DOHH2 (cell line): ENCODE data around the gene EYA2.

Experiments
- H3F3A ChIP-seq: fragments of 200-600 bp; sonication (generic), shearing (Covaris generic); 2 replicates; pipeline ENCODE4 v1.6.0; 2016; ENCODE audit warnings: antibody characterized with exemption, mild to moderate bottlenecking; ENCODE audit not compliant: control insufficient read depth, insufficient read depth
- H3K27ac ChIP-seq: fragments of 200-600 bp; sonication (generic); 2 replicates; pipeline ENCODE4 v1.5.1; 2014; ENCODE audit warnings: low read depth, mild to moderate bottlenecking, low read length, moderate library complexity
- H3K27me3 ChIP-seq: fragments of 200-600 bp; sonication (generic); 2 replicates; pipeline ENCODE4 v1.6.1; 2014; ENCODE audit warnings: mild to moderate bottlenecking, low read length, mixed read lengths; ENCODE audit not compliant: control insufficient read depth
- H3K36me3 ChIP-seq: fragments of 200-600 bp; sonication (generic); 2 replicates; pipeline ENCODE4 v1.6.1; 2014; ENCODE audit warnings: mild to moderate bottlenecking, low read length, moderate library complexity, mixed read lengths; ENCODE audit not compliant: control insufficient read depth
- H3K4me1 ChIP-seq: fragments of 200-600 bp; sonication (generic); 2 replicates; pipeline ENCODE4 v1.6.1; 2014; ENCODE audit warnings: mild to moderate bottlenecking, low read length, mixed read lengths; ENCODE audit not compliant: control insufficient read depth
- H3K4me2 ChIP-seq: fragments of 200-600 bp; sonication (generic); 2 replicates; pipeline ENCODE4 v1.6.0; 2014; ENCODE audit warnings: mild to moderate bottlenecking, low read length, moderate library complexity
- H3K4me3 ChIP-seq: fragments of 200-600 bp; sonication (generic); 2 replicates; pipeline ENCODE4 v1.5.1; 2014; ENCODE audit warnings: mild to moderate bottlenecking, low read length, mixed read lengths
- H3K79me2 ChIP-seq: fragments of 200-600 bp; sonication (generic); 2 replicates; pipeline ENCODE4 v1.6.1; 2014; ENCODE audit warnings: mild to moderate bottlenecking, low read length, mixed read lengths; ENCODE audit not compliant: control insufficient read depth
- H3K9me2 ChIP-seq: fragments of 200-600 bp; sonication (generic); replicated peaks from 2 replicates; pipeline ENCODE4 v1.6.1; 2014; ENCODE audit warnings: mild to moderate bottlenecking, low read length, mixed read lengths; ENCODE audit not compliant: control insufficient read depth
- H3K9me3 ChIP-seq: fragments of 200-600 bp; sonication (generic); 2 replicates; pipeline ENCODE4 v1.6.1; 2014; ENCODE audit warnings: antibody characterized with exemption, low read length, mixed read lengths; ENCODE audit not compliant: control insufficient read depth, insufficient read depth
- H4K20me1 ChIP-seq: fragments of 200-600 bp; sonication (generic); 2 replicates; pipeline ENCODE4 v1.6.0; 2014; ENCODE audit warnings: low read depth, mild to moderate bottlenecking, antibody characterized with exemption, low read length, moderate library complexity; ENCODE audit not compliant: control insufficient read depth, insufficient read depth
- EZH2phosphoT487 ChIP-seq: fragments of 200-600 bp; sonication (generic); IDR thresholded peaks from 2 replicates; pipeline ENCODE4 v1.6.1; 2017; ENCODE audit warnings: borderline replicate concordance, mild to moderate bottlenecking, antibody characterized with exemption, low read length, moderate library complexity, mixed read lengths
- TF ChIP-seq, protein P1 (sequence below): fragments of 200-600 bp; sonication (generic); IDR thresholded peaks from one replicate; pipeline ENCODE4 v1.5.1; 2014; ENCODE audit warnings: antibody characterized with exemption, mild to moderate bottlenecking, low read depth, low read length; ENCODE audit not compliant: poor library complexity, severe bottlenecking

Gene EYA2

GRCh38 chr20:47227119-47227518 is 332.5 kb downstream of the EYA2 start:
- H3K36me3 ChIP-seq = peaks cover 81% of the 10 kb centered on the region
- H3K9me3 ChIP-seq = no peaks in the 10 kb centered on the region
- H3F3A ChIP-seq = peaks cover 5% of the 10 kb centered on the region; the same call in 1 of the 2 replicates
- no peak for TF ChIP-seq EZH2phosphoT487
- H3K4me1 ChIP-seq = peaks cover 13% of the 10 kb centered on the region
- no peak overlapping the region for H3K4me3 ChIP-seq
- H3K9me2 ChIP-seq = no peaks in the 10 kb centered on the region
- H3K79me2 ChIP-seq = no peaks in the 10 kb centered on the region
- no peak overlapping the region for H3K4me2 ChIP-seq
- H3K27ac ChIP-seq = no peak overlapping the region
- H4K20me1 ChIP-seq = no peaks in the 10 kb centered on the region
- no peaks in the 10 kb centered on the region for H3K27me3 ChIP-seq

GRCh38 chr20:47227576-47227975 is 332.9 kb downstream of the EYA2 start:
- Histone ChIP-seq H3K79me2 (no peaks in the 10 kb centered on the region), H3K4me1 (peaks cover 9% of the 10 kb centered on the region), H3K4me2 (no peak overlapping the region), H4K20me1 (no peaks in the 10 kb centered on the region), H3K9me3 (no peaks in the 10 kb centered on the region), H3K27ac (no peak overlapping the region), H3K27me3 (no peaks in the 10 kb centered on the region), H3K36me3 (peaks cover 76% of the 10 kb centered on the region), H3K4me3 (no peak overlapping the region), H3K9me2 (no peaks in the 10 kb centered on the region), H3F3A (peaks cover 4% of the 10 kb centered on the region; the same call in 1 of the 2 replicates)
- TF ChIP-seq, protein P1, sequence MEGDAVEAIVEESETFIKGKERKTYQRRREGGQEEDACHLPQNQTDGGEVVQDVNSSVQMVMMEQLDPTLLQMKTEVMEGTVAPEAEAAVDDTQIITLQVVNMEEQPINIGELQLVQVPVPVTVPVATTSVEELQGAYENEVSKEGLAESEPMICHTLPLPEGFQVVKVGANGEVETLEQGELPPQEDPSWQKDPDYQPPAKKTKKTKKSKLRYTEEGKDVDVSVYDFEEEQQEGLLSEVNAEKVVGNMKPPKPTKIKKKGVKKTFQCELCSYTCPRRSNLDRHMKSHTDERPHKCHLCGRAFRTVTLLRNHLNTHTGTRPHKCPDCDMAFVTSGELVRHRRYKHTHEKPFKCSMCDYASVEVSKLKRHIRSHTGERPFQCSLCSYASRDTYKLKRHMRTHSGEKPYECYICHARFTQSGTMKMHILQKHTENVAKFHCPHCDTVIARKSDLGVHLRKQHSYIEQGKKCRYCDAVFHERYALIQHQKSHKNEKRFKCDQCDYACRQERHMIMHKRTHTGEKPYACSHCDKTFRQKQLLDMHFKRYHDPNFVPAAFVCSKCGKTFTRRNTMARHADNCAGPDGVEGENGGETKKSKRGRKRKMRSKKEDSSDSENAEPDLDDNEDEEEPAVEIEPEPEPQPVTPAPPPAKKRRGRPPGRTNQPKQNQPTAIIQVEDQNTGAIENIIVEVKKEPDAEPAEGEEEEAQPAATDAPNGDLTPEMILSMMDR = no peak
- TF ChIP-seq EZH2phosphoT487 = no peak

- Histone ChIP-seq H3F3A (no peaks in the 10 kb centered on the region), H3K4me3 (no peak overlapping the region), H3K36me3 (peaks cover 74% of the 10 kb centered on the region), H3K9me2 (no peaks in the 10 kb centered on the region), H3K9me3 (no peaks in the 10 kb centered on the region), H3K79me2 (no peaks in the 10 kb centered on the region), H3K4me2 (no peak overlapping the region), H3K27me3 (no peaks in the 10 kb centered on the region), H4K20me1 (no peaks in the 10 kb centered on the region), H3K27ac (no peak overlapping the region), H3K4me1 (peaks cover 3% of the 10 kb centered on the region; the same call in 1 of the 2 replicates)
- TF ChIP-seq, protein P1 = no peak
- TF ChIP-seq EZH2phosphoT487 = no peak
These were observed 334.0 kb downstream of the EYA2 start for GRCh38 chr20:47228654-47229053.

- H3K4me1 ChIP-seq = no peaks in the 10 kb centered on the region
- no peak overlapping the region for H3K27ac ChIP-seq
- peaks cover 79% of the 10 kb centered on the region for H3K36me3 ChIP-seq
These were observed 336.2 kb downstream of the EYA2 start for GRCh38 chr20:47230811-47231256.

More at GRCh38 chr20:47230811-47231256, 336.2 kb downstream of the EYA2 start:
- TF ChIP-seq, protein P1 = no peak
- no peak for TF ChIP-seq EZH2phosphoT487
- Histone ChIP-seq H3K9me2 (no peaks in the 10 kb centered on the region), H3K4me3 (no peak overlapping the region), H3K27me3 (no peaks in the 10 kb centered on the region), H3K4me2 (no peak overlapping the region), H3F3A (no peaks in the 10 kb centered on the region), H4K20me1 (no peaks in the 10 kb centered on the region), H3K9me3 (no peaks in the 10 kb centered on the region), H3K79me2 (no peaks in the 10 kb centered on the region)
